Lung microvascular endothelial cell (primary cell): Measurements from ENCODE around the gene MYCBP2. TPM values are rescaled to one million over a fixed set of nuclear protein-coding genes. Genes with fewer than 3 reads are reported as not detected.

Experiments used
- total RNA-seq: library from RNA; depleted of rRNA; stranded (reverse); fragments of >200 nt; gene quantifications from 2 replicates; pipeline ENCODE4 v1.2.1, GENCODE V29; 2014

The MYCBP2 gene
- total RNA-seq, 1 donor from 2014 or later: 120 TPM

Other genes starting within 250 kb of the MYCBP2 start
- gene SCEL, start 208.6 kb upstream of the MYCBP2 start, total RNA-seq: not detected in 2 replicates